D721Med (cell line): ENCODE measurements around the gene LRRC9.
"Not testable (repeated sequence)": the region's sequence is repeated elsewhere in the genome, so short reads cannot be mapped to it uniquely, and the experiment has no call there.

ENCODE experiments used
- DNase-seq: peaks from one replicate; pipeline ENCODE4 v3.0.0; 2011; ENCODE audit warnings: low spot score; ENCODE audit not compliant: insufficient read length
- FAIRE-seq: peaks from 2 replicates; lab custom pipeline; 2011; peaks lifted over from hg19 to GRCh38; lab: Jason Lieb, UNC
- CTCF ChIP-seq: IDR thresholded peaks from 2 replicates; pipeline ENCODE4 v1.5.1; 2012; ENCODE audit warnings: mild to moderate bottlenecking, control low read depth; ENCODE audit not compliant: insufficient read depth; ENCODE audit errors: missing control alignments

The LRRC9 gene

GRCh38 chr14:59920378-59920683 lies 387 bp downstream of the LRRC9 start:
- FAIRE-seq: no peak
- no peak for DNase-seq
- no peak for TF ChIP-seq CTCF

GRCh38 chr14:59925797-59926196 lies 5.9 kb downstream of the LRRC9 start:
- DNase-seq (no peak), FAIRE-seq (no peak)
- no peak for TF ChIP-seq CTCF

GRCh38 chr14:59926534-59926933 lies 6.6 kb downstream of the LRRC9 start:
- no peak for FAIRE-seq
- DNase-seq: no peak
- no peak for TF ChIP-seq CTCF

- TF ChIP-seq CTCF: no peak
- DNase-seq: no peak
- FAIRE-seq: no peak
Measured at GRCh38 chr14:59931237-59931636, 11.3 kb downstream of the LRRC9 start.

- TF ChIP-seq CTCF: no peak
- DNase-seq (no peak), FAIRE-seq (no peak)
Measured at GRCh38 chr14:59936145-59936544, 16.2 kb downstream of the LRRC9 start.

GRCh38 chr14:59939828-59940227 lies 19.9 kb downstream of the LRRC9 start:
- TF ChIP-seq CTCF: no peak
- DNase-seq (no peak), FAIRE-seq (no peak)

GRCh38 chr14:59942296-59942862 lies 22.4 kb downstream of the LRRC9 start:
- not testable (repeated sequence) for DNase-seq, FAIRE-seq

GRCh38 chr14:59944909-59945308 lies 25.0 kb downstream of the LRRC9 start:
- DNase-seq (no peak), FAIRE-seq (no peak)
- TF ChIP-seq CTCF: no peak

GRCh38 chr14:59952141-59952540 lies 32.2 kb downstream of the LRRC9 start:
- FAIRE-seq: not testable (repeated sequence)

GRCh38 chr14:59957890-59958289 lies 37.9 kb downstream of the LRRC9 start:
- FAIRE-seq, DNase-seq: not testable (repeated sequence)

More at GRCh38 chr14:59952141-59952540, 32.2 kb downstream of the LRRC9 start:
- DNase-seq: not testable (repeated sequence)
